Brain pericyte (primary cell): ENCODE data around the gene CTR9.

Source experiments
- DNase-seq: peaks from one replicate; pipeline ENCODE4 v3.0.0-alpha.2; 2012; ENCODE audit warnings: low read depth, low spot score

Gene CTR9

GRCh38 chr11:10742460-10743208 is 8.4 kb upstream of the CTR9 start:
- no peak for DNase-seq

DNA sequence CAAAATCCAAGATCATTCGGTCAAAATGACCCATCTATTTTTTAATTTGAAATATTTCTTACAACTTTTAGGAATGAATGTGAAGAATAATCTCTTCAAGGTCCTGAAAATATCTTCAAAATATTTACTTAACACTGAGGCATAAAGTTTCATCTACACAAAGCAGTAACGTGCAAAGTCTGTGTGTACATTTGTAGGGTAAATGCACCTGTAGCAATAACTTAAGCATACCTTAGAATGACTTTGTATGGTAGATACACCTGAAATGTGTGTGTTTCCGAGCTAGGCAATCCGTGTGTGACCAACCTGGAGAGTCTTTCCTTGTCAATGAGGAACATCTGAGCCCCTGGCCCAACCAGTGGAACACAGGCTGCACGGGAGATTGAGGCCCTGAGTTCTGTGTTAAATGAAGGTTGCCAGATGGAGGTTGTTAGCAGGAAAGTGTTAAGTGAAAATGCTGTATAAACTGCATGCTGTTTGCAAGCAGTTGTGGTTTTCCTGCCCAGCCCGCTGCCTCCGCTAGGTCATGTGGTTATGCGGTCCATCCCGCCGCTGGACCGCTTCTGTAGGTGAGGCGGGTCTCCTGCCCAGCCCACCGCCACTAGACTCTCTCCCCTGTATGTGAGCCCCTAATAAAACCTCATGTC is 7.6 kb upstream of the CTR9 start:
- DNase-seq = no peak

DNA sequence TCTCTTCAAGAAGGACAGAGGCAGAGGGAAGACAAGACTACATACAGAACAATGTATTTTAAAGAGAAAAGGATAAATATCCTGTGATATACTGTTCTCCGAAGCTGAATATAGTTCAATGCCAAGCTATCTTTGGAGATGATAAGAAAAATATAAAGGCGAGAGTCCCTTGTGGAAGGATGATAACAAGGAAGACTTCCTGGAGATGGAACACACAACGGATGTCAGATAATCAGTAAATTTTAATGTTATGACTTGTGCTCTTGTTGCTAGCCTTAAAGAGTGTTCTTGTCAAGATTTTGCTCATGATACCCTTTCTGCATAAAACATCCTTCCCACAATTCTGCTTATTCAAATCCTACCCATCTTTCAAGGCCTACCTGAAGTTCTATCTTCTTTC is 6.8 kb upstream of the CTR9 start:
- DNase-seq = no peak

GRCh38 chr11:10746871-10747270 is 4.2 kb upstream of the CTR9 start:
- DNase-seq = no peak

- DNase-seq = no peak
Observed at GRCh38 chr11:10747733-10748132, 3.3 kb upstream of the CTR9 start.

DNA sequence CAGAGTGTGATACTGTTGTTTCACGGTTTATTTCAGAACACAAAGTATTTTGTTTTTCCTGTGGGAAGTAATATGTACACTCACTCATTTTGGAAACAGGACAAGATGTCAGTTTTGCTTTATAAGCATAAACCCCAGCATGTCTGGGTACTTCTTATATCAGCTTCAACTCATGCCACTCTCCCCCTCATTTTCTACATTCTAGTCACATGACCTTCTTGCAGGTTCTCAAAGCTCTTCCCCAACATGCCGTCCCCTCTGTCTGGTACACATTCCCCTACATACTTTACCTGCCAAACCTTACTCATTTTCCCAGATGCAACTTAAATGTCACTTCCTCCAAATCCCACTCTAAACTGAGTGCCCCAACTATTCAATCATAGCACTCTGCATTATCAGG is 1.6 kb upstream of the CTR9 start:
- no peak for DNase-seq

- DNase-seq = no peak
Observed at GRCh38 chr11:10751581-10751940, 515 bp downstream of the CTR9 start.

GRCh38 chr11:10752061-10752460 is 1.0 kb downstream of the CTR9 start:
- DNase-seq = no peak

GRCh38 chr11:10752486-10752885 is 1.4 kb downstream of the CTR9 start:
- no peak for DNase-seq

GRCh38 chr11:10758957-10759356 is 7.9 kb downstream of the CTR9 start:
- no peak for DNase-seq

GRCh38 chr11:10761085-10761698 is 10.1 kb downstream of the CTR9 start:
- DNase-seq = no peak

DNA sequence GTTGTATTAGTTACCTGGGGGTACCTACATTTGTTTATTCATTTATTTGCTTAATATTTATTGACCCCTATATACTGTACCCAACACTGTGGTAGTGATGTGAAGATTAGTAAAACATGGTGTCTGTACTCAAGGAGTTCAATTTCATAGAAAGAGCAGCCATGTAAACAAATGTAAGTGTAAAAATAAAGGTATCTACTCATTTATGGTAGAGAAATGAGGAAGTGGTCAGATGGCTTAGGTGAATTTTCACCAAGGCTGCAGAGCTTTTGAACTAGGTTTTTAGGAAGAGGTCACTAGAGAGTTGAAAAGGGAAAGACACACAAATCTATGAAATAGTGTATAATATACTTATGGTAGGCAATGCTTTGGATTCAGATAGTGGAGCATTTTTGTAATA is 11.1 kb downstream of the CTR9 start:
- DNase-seq = no peak

- DNase-seq = no peak
Observed at GRCh38 chr11:10762913-10763421, 11.9 kb downstream of the CTR9 start.

DNA sequence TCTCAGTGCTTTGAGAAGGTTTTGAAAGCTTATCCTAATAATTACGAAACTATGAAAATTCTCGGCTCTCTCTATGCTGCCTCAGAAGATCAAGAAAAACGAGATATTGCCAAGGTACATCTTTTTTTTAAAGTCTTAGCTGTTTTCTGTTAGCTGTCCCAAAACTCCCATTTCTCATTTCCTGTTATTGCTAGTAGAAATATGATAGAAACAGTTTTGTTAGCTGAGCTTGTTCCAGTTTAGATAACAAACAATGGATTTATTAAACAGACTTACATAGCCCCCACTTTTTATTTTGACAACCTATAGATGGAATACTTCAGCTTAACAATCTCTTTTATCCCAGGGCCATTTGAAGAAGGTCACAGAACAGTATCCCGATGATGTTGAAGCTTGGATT is 12.7 kb downstream of the CTR9 start:
- DNase-seq = no peak

GRCh38 chr11:10764412-10764811 is 13.4 kb downstream of the CTR9 start:
- DNase-seq = no peak

DNA sequence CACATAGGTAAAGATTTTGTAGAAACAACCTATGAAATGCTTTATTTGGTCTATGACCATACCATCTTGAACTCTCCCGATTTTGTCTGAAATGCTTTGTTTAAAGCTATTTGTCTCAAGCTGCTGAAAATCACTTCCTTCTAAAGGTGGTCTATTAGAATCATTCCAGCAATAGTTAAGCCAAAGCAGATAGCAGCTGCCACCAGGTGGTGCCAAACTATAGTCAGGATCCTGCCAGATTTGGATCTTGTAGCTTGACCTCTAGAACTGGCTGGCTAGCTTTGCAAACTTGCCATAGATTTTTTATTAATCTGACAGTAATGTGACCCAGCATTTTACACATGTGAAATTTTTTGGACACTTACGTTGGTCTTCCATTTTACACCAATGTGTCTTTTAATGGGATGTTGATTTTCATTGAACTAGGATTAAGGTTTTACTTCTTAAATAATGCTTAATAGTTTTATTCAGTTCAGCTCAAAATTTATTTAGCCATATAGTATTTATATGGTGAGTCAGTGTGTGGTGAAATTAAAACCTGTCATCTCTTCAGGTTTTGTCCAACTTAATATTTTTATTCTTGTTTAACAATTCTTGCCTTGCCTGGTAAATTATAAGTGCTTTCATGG is 19.7 kb downstream of the CTR9 start:
- DNase-seq = no peak

- DNase-seq = no peak
Observed at GRCh38 chr11:10771457-10771856, 20.4 kb downstream of the CTR9 start.

DNA sequence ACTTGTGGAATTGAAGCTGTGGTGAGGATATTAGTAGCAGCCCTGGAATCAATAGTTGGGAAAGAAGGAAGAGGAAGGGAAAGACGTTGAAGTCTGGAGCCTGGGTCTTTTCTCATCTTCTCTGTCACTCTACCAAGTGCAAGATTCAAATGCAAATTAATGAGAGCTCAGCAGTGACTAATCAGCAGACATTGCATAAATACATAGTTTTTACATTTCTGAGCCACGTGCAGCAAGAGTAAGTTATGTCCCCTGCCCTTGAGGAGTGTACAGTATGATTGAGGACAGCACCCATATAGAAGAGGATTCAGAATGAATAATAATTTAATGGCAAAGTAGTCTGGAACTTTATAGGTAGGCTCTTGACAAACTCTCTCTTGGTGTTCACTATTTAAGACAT is 23.8 kb downstream of the CTR9 start:
- DNase-seq = no peak

DNA sequence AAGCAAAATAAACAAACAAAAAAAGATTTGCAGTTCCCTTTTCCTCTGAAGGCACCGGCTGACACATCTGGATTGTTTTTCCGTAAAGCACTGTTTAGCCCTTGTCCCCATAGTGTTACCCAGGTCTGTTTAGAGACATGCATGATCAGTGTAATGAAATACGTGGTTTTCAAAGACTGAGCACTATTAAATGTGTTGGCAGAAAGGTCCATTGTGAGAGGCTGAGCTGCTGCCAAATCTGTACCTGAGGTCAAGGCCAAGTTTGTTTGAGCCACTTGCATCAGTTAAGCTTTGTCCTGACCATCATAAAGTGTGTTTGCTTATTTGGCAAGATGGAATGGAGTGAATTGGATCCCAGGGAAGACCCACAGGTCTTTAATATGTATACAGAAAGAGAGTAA is 26.3 kb downstream of the CTR9 start:
- no peak for DNase-seq

- no peak for DNase-seq
Observed at GRCh38 chr11:10777806-10778205, 26.8 kb downstream of the CTR9 start.

DNA sequence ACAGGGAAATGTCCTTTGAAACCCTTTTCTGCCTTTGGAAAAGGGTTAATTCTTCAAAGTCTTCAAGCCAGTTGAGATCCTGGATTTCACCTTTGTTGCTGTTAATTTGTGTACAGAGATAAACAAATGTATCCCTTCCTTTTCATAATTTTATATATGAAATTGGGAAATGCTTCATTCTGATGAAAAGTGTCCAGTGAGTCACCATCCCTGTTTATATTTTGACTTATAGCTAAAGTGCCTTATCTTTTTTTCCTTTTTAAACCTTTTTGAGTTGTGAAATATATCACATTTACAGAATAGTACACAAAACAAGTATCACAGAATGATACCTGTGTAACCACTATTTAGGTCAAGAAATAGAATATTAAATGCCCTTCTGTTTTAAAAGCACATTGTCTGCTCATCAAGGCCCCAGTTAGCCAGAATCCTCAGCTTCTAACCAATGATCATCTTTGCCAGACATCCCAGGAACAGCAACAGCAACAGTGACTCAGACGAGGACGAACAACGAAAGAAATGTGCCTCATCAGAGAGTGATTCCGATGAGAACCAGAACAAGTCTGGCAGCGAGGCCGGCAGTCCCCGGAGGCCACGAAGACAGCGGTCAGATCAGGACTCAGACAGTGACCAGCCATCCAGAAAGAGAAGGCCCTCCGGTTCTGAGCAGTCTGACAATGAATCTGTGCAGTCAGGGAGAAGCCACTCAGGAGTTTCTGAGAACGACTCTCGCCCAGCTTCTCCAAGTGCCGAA is 27.3 kb downstream of the CTR9 start:
- DNase-seq = no peak

GRCh38 chr11:10779086-10779485 is 28.0 kb downstream of the CTR9 start:
- DNase-seq = no peak
